K562 (cell line): ENCODE results near the gene CCDC167. TPM values are rescaled to one million over a fixed set of nuclear protein-coding genes. Genes with fewer than 3 reads are reported as not detected.

Source experiments
- KLF1 ChIP-seq: fragments of 450-650 bp; IDR thresholded peaks from 2 replicates; pipeline ENCODE4 v1.6.1; 2016; ENCODE audit warnings: missing genetic modification characterization, missing compliant biosample characterization
- MBD2 ChIP-seq: sonication (generic); IDR thresholded peaks from 2 replicates; pipeline ENCODE4 v1.6.1; 2016; ENCODE audit warnings: low read depth, borderline replicate concordance
- MTA1 ChIP-seq: fragments of 450-650 bp; IDR thresholded peaks from 2 replicates; pipeline ENCODE4 v1.6.1; 2017; ENCODE audit warnings: borderline replicate concordance
- NCOA1 ChIP-seq: fragments of 450-650 bp; IDR thresholded peaks from 2 replicates; pipeline ENCODE4 v1.6.1; 2016; ENCODE audit warnings: low read depth
- PCBP2 ChIP-seq: fragments of 200-400 bp; formaldehyde crosslinking; IDR thresholded peaks from 2 replicates; pipeline ENCODE4 v1.6.1; 2018; ENCODE audit warnings: low read length, low read depth, mild to moderate bottlenecking, moderate library complexity; ENCODE audit not compliant: poor library complexity, severe bottlenecking
- PHB ChIP-seq: fragments of 250-450 bp; sonication (Bioruptor Pico); IDR thresholded peaks from 2 replicates; pipeline ENCODE4 v1.5.0; 2021
- RUNX1 ChIP-seq: sonication (generic); IDR thresholded peaks from 2 replicates; pipeline ENCODE4 v1.6.1; 2016; ENCODE audit warnings: antibody characterized with exemption, low read depth
- polyA plus RNA-seq, 8 experiments: library from polyadenylated mRNA; depleted of rRNA in 4 of 8; stranded (reverse) in 5 of 8; unstranded in 3 of 8; fragments of >200 nt; fragmentation: Nextera tagmentation in 2 of 8; fragmentation: Illumina TruSeq in 1 of 8; extraction: Ambion mirVana in 2 of 8; extraction: Trizol in 1 of 8; gene quantifications; 2 replicates each; pipeline versions ENCODE4 v1.2.1 to v1.2.3, GENCODE V29; 2011 to 2014; ENCODE audit warnings: inconsistent platforms in 1 of 8, missing spikeins in 1 of 8
- total RNA-seq, 7 experiments: library from RNA; depleted of rRNA in 6 of 7; stranded (reverse); fragments of >200 nt in 6 of 7; fragmentation: Illumina TruSeq in 2 of 7; extraction: Trizol in 2 of 7; gene quantifications; 2 replicates each; pipeline versions ENCODE4 v1.2.1 to v1.2.3, GENCODE V29; 2011 to 2021; ENCODE audit warnings: low replicate concordance in 1 of 7
- TF ChIP-seq, protein P1 (sequence below): fragments of 250-450 bp; sonication (Bioruptor Pico); IDR thresholded peaks from 2 replicates; pipeline ENCODE4 v1.8.0; 2021; ENCODE audit warnings: moderate library complexity, mild to moderate bottlenecking, inconsistent platforms
- TF ChIP-seq, protein P2 (sequence below): fragments of 250-450 bp; sonication (Bioruptor Pico); IDR thresholded peaks from 2 replicates; pipeline ENCODE4 v1.8.0; 2021; ENCODE audit warnings: moderate library complexity, mild to moderate bottlenecking, inconsistent platforms
- TF ChIP-seq, protein P3 (sequence below): fragments of 250-450 bp; sonication (Bioruptor Pico); IDR thresholded peaks from 2 replicates; pipeline ENCODE4 v1.5.0; 2021; ENCODE audit warnings: mild to moderate bottlenecking, moderate library complexity
- TF ChIP-seq, protein P4 (sequence below): sonication (generic); formaldehyde crosslinking; IDR thresholded peaks from 2 replicates; pipeline ENCODE4 v1.8.0; 2022; ENCODE audit warnings: mild to moderate bottlenecking, missing genetic modification reagents
- TF ChIP-seq, protein P5 (sequence below): fragments of 450-650 bp; IDR thresholded peaks from 2 replicates; pipeline ENCODE4 v1.6.1; 2014; ENCODE audit warnings: low read depth, mild to moderate bottlenecking, moderate library complexity, borderline replicate concordance
- TF ChIP-seq, protein P6 (sequence below): fragments of 250-450 bp; sonication (Bioruptor Pico); IDR thresholded peaks from 2 replicates; pipeline ENCODE4 v1.9.0; 2021; ENCODE audit warnings: mild to moderate bottlenecking, inconsistent platforms
- TF ChIP-seq, protein P7 (sequence below): sonication (generic); formaldehyde crosslinking; IDR thresholded peaks from 2 replicates; pipeline ENCODE4 v1.8.0; 2022; ENCODE audit warnings: missing genetic modification reagents, mild to moderate bottlenecking, borderline replicate concordance

Gene CCDC167
- total and polyA plus RNA-seq, 9 of the 15 experiments (the other 6 are each of a cell fraction or from before 2014, with no cell fraction given) = 26.0 to 114 (median 45.2) TPM

DNA sequence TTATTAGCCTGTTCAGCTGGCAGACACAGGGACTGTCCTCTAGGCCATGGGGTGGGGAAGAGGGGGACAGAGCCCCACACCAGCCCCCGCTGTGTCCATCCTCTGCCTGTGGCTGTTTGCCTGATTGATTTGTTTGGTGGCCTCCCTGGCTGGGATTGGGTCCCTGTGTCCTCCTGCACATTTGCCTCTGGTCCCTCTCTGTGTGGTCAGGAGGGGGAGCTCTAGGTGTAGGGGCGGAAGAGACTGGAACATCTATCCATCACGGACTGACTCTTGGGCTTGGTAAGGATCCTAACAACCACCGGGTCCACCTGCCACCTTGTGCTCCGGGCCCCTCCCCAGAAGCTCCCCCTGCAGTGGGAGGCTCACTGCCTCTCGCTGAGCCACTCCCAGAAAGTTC, 38.4 kb upstream of the CCDC167 start (continued):
- TF ChIP-seq, protein P1, sequence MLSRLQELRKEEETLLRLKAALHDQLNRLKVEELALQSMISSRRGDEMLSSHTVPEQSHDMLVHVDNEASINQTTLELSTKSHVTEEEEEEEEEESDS (CRISPR knock-in tag) = no peak
- TF ChIP-seq MTA1 (no peak), PCBP2 (no peak), RUNX1 (0 out of 2 replicates have a peak, but pooled peaks have one; percentile 17), NCOA1 (no peak), PHB (CRISPR knock-in tag) (no peak), KLF1 (no peak), MBD2 (no peak)
- TF ChIP-seq, protein P2, sequence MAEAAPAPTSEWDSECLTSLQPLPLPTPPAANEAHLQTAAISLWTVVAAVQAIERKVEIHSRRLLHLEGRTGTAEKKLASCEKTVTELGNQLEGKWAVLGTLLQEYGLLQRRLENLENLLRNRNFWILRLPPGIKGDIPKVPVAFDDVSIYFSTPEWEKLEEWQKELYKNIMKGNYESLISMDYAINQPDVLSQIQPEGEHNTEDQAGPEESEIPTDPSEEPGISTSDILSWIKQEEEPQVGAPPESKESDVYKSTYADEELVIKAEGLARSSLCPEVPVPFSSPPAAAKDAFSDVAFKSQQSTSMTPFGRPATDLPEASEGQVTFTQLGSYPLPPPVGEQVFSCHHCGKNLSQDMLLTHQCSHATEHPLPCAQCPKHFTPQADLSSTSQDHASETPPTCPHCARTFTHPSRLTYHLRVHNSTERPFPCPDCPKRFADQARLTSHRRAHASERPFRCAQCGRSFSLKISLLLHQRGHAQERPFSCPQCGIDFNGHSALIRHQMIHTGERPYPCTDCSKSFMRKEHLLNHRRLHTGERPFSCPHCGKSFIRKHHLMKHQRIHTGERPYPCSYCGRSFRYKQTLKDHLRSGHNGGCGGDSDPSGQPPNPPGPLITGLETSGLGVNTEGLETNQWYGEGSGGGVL (CRISPR knock-in tag) = no peak
- TF ChIP-seq, protein P3, sequence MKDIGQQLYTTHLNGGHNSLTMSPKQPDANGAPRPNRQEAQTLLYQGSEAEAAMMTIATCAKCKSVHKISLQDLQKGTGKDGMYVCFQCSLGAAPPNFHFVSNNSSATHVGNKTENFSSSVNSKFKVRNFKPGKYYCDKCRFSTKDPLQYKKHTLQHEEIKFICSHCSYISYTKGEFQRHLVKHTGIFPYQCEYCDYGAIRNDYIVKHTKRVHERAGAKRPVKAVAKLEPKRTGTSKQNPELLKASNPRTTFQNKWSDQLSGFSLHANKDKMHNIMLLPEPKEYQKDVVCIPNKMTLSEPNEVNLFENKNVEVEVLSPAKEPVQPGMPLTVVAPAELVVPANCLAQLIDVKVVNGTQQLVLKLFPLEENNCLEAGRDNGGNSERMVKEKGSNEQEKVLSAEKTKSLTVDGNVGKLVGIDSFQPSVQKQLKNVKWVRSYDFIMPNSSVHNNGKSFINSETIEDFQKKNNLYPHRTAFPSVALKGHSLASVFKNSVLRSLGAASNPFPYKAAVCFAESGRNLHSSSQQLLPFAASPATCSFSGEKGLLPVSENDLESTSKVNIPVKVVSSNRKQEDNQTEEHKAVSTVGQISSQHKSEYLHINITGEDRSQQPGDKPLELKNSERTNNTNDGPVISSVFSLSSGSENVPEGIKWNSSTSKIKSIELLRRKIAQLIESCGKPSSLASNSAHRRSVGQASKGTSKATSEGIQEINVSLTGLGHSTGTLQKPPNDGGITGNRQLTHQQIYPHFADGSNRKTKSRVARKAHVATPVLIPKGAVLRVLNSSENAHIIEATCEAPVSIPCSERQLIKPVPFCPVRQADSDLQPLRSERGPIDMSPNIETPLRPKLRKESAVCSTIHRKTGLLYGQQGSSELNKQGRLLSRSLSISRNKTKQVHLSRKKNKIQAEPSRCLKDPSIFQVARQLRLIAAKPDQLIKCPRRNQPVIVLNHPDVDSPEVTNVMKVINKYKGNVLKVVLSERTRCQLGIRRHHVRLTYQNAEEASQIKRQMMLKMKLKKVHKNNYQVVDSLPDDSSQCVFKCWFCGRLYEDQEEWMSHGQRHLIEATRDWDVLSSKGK = no peak
- TF ChIP-seq, protein P4, sequence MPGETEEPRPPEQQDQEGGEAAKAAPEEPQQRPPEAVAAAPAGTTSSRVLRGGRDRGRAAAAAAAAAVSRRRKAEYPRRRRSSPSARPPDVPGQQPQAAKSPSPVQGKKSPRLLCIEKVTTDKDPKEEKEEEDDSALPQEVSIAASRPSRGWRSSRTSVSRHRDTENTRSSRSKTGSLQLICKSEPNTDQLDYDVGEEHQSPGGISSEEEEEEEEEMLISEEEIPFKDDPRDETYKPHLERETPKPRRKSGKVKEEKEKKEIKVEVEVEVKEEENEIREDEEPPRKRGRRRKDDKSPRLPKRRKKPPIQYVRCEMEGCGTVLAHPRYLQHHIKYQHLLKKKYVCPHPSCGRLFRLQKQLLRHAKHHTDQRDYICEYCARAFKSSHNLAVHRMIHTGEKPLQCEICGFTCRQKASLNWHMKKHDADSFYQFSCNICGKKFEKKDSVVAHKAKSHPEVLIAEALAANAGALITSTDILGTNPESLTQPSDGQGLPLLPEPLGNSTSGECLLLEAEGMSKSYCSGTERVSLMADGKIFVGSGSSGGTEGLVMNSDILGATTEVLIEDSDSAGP (CRISPR knock-in tag) = no peak
- TF ChIP-seq, protein P5, sequence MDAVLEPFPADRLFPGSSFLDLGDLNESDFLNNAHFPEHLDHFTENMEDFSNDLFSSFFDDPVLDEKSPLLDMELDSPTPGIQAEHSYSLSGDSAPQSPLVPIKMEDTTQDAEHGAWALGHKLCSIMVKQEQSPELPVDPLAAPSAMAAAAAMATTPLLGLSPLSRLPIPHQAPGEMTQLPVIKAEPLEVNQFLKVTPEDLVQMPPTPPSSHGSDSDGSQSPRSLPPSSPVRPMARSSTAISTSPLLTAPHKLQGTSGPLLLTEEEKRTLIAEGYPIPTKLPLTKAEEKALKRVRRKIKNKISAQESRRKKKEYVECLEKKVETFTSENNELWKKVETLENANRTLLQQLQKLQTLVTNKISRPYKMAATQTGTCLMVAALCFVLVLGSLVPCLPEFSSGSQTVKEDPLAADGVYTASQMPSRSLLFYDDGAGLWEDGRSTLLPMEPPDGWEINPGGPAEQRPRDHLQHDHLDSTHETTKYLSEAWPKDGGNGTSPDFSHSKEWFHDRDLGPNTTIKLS = no peak
- TF ChIP-seq, protein P6, sequence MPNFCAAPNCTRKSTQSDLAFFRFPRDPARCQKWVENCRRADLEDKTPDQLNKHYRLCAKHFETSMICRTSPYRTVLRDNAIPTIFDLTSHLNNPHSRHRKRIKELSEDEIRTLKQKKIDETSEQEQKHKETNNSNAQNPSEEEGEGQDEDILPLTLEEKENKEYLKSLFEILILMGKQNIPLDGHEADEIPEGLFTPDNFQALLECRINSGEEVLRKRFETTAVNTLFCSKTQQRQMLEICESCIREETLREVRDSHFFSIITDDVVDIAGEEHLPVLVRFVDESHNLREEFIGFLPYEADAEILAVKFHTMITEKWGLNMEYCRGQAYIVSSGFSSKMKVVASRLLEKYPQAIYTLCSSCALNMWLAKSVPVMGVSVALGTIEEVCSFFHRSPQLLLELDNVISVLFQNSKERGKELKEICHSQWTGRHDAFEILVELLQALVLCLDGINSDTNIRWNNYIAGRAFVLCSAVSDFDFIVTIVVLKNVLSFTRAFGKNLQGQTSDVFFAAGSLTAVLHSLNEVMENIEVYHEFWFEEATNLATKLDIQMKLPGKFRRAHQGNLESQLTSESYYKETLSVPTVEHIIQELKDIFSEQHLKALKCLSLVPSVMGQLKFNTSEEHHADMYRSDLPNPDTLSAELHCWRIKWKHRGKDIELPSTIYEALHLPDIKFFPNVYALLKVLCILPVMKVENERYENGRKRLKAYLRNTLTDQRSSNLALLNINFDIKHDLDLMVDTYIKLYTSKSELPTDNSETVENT (CRISPR knock-in tag) = no peak
- TF ChIP-seq, protein P7, sequence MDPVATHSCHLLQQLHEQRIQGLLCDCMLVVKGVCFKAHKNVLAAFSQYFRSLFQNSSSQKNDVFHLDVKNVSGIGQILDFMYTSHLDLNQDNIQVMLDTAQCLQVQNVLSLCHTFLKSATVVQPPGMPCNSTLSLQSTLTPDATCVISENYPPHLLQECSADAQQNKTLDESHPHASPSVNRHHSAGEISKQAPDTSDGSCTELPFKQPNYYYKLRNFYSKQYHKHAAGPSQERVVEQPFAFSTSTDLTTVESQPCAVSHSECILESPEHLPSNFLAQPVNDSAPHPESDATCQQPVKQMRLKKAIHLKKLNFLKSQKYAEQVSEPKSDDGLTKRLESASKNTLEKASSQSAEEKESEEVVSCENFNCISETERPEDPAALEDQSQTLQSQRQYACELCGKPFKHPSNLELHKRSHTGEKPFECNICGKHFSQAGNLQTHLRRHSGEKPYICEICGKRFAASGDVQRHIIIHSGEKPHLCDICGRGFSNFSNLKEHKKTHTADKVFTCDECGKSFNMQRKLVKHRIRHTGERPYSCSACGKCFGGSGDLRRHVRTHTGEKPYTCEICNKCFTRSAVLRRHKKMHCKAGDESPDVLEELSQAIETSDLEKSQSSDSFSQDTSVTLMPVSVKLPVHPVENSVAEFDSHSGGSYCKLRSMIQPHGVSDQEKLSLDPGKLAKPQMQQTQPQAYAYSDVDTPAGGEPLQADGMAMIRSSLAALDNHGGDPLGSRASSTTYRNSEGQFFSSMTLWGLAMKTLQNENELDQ (CRISPR knock-in tag) = 0 out of 2 replicates have a peak, but pooled peaks have one; percentile 17
